Measurements from ENCODE around the gene RUNX1.

GRCh38 chr21:34933609-34934335 is 115.3 kb downstream of the RUNX1 start:
- no peak for TF ChIP-seq SUZ12 (IDR thresholded peaks at IDR 0.05)
- TF ChIP-seq CTBP1 (IDR thresholded peaks at IDR 0.05; ENCODE audit: borderline replicate concordance), result no peak
- no peak for TF ChIP-seq FOXA1 (IDR thresholded peaks at IDR 0.05)
- no peak for TF ChIP-seq ZNF384 (IDR thresholded peaks at IDR 0.05)
- no peak for TF ChIP-seq TARDBP (IDR thresholded peaks at IDR 0.05)
- no peak for TF ChIP-seq ELF4 (IDR thresholded peaks at IDR 0.05)
- no peak for TF ChIP-seq FOXM1 (IDR thresholded peaks at IDR 0.05; ENCODE audit: borderline replicate concordance)
- TF ChIP-seq SP1 (IDR thresholded peaks at IDR 0.05), result no peak

Measured in HEK293T (cell line).